HG03196 (cell line): ENCODE results near the gene CERK.

Experiments used
- ATAC-seq: cut with Tn5 transposase; IDR thresholded peaks from one replicate; pipeline ENCODE4 v1.9.1; 2021; ENCODE audit not compliant: unreplicated experiment

Gene CERK

DNA sequence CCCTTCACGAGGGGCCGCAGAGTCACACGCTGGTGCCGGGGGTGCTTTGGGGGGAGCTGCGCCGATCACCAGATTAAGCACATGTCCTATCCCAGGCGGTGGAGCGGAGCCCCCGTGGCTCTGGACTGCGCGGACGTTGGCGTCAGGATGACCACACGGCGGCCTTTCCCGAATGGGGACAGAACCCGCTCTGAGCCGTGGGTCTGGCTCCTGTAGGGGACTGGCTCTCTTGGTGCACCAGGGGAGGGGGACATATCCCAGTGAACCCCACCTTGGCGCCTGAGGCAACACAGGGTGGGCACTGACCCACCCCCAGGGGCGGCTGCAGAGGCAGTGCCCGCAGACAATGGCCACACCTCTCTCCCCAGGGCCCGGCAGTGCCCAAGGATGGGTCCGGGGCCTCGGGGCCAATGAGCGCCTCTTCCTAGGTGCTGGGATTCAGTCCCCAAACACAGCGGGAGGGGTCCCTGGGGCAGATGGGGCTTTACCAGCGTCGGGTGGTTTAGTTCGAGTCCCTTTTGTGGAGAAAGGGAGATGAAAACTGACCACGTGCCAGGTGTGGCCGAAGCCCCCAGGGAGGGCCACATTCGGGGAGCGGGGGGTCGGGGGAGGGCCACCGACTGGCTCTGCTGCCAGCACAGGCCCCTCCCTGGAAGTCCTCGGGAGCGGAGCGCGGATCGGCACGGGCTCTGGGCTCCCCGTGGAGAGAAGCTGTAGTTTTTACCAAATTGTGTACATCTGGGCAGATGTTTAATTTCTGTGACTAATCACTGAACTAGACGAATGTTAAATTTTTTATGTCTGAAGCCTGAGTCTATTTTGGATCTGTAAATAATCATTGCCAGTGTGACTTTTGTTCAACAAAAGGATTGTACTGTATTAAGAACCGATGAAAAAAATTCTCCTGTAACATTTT lies 59.0 kb downstream of the CERK start:
- ATAC-seq: no peak

DNA sequence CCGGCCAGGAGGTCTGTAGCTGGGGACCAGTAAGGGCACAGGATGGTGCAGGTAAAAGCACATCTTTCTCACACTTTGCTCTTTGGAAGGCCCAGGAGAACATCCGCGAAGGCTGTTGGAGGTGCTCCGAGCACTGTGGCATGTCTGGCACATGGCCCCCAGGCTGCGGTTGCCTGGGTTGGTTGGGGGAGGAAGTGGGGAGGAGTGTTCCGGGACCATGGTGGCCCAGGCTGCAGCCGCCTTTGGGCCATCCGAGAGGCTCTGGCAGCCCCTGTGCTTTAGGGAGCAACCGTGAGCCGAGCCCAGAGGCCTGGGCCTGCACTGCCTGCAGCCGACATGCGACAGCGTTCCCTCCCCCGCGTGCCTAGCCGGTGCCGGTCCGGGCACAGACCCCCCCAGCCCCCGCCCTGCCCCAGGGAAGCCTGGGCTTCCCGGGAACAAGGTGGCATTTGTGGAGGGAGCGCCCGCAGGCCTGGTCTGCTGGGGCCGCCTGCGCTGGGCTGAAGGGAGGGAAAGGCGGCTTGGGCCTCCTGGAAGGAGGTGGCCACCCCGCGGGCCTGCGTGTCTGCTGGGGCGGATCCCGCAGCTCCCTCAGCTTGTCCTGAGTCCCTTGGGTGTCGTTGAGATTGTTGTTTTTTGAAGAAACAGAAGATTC lies 59.9 kb downstream of the CERK start:
- no peak for ATAC-seq

DNA sequence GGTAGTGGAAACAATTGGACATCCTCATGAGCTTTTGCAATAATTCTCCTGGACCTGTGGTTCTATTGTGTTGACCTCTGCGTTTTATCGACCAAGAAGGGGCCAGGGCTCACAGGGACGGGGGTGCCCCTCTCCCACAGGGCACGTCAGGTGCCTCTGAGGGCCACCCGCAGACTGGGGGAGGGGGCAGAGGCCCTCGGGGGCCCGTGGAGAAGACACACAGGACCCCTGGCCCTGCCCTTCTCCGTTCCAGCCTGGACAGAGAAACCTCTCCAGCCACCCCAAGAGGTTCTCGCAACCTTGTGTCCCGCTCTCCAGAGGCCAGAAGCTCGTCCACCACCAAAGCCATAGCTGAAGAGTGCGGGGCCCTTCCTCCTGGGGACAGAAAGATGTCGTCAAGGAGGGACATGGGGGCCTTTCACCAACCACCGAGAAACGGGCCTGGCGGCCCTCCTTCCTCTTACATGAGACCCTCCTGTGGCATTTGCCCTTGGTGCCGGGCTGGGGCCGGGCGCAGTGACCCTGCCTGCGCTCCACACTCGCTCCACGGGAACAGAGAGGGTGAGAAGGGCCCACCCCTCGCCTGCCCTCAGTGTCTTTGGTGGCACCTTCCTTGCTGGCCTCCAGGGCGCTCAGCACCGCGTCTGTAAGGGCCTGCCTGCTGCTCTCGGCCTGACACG lies 60.6 kb downstream of the CERK start:
- no peak for ATAC-seq

- no peak for ATAC-seq
Observed at GRCh38 chr22:46676881-46677280, 61.2 kb downstream of the CERK start.

GRCh38 chr22:46676479-46676878 lies 61.6 kb downstream of the CERK start:
- ATAC-seq: no peak

- no peak for ATAC-seq
Observed at GRCh38 chr22:46675938-46676337, 62.1 kb downstream of the CERK start.

- no peak for ATAC-seq
Observed at GRCh38 chr22:46675479-46675878, 62.6 kb downstream of the CERK start.

- ATAC-seq: no peak
Observed at GRCh38 chr22:46674906-46675305, 63.1 kb downstream of the CERK start.

DNA sequence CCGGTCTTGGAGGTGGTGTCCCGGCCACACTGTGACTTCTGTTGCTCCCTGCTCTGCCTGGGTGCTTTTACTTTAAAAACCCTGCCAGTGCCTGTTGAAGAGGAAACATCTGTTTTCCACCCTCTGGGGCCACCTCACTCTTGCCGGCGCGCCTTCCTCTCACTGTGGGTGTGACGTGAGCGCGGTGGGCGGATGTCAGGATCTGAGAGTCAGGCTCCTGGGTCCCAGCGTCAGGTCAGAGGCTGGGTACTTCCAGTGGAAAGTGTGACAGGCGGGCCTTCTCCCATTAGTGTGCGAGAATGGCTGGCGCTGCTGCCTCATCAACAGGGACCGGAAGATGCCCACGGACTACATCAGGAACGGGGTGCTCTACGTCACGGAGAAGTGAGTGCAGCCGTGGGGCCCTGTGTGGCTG lies 63.7 kb downstream of the CERK start:
- ATAC-seq: no peak

GRCh38 chr22:46673662-46674236 lies 64.3 kb downstream of the CERK start:
- ATAC-seq: no peak

- ATAC-seq: no peak
Observed at GRCh38 chr22:46673205-46673604, 64.8 kb downstream of the CERK start.

- no peak for ATAC-seq
Observed at GRCh38 chr22:46672731-46673130, 65.3 kb downstream of the CERK start.

DNA sequence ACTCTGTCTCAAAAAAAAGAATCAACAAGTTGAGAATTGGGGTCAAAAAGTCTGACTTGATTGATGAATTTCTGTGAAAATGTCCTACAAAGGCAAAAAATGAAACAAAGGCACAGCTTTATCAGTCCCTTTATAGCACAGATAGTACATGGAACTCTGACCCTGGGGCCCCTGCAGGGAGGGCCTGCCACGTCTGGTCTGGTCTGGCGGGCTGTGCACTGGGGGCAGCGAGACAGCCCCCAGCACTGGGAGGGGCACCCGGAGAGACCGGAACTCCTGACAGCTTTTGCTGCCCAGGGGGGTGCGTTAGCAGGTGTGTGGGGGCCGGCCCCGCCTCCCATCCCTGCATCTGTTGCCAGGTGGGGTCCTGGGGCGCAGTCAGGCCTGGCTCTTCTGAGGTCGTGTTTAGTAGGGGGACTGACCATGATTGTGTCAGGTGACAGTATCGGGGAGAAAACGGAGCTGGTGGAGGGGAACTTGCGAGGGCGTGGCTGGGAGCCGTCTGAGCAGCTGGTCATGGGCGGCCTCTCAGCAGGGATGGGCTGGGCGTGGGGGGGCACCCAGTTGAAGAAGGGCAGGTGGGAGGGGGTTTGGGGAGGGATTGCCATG lies 66.1 kb downstream of the CERK start:
- ATAC-seq: no peak

DNA sequence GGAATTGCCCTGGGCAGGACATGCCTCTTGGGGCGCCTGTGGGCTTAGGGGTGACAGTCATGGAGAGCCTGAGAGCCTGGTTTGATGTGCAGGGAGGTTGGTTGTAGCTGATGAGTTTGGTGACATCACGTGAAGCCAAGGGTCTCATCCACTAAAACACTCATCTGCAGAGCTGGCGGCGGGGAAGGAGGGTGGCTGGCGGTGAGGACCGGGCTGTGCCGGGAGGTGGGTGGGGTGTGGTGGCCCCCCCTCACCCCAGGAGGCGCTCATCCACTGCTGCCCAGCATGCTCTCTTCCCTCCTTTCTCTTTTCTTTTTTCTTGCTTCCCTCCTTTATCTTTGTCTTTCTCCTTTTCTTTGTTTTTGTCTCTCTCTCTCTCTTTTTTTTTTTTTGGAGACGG lies 68.9 kb downstream of the CERK start:
- no peak for ATAC-seq

GRCh38 chr22:46668116-46668515 lies 69.9 kb downstream of the CERK start:
- no peak for ATAC-seq

DNA sequence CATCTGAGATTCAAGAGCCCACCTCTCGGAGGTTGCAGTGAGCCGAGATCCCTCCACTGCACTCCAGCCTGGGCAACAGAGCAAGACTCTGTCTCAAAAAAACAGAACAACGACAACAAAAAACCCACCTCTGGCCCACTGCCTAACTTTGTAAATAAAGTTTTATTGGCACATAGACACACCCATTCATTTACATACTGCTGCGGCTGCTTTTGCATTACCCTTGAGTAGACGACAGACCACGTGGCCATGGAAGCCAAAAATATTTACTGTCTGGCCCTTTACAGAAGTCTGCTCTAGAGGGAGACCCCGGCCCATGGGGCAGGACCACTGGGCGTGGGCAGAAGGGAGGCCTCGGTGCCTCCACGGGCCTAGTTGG lies 70.8 kb downstream of the CERK start:
- no peak for ATAC-seq

GRCh38 chr22:46666577-46667244 lies 71.3 kb downstream of the CERK start:
- ATAC-seq: no peak

DNA sequence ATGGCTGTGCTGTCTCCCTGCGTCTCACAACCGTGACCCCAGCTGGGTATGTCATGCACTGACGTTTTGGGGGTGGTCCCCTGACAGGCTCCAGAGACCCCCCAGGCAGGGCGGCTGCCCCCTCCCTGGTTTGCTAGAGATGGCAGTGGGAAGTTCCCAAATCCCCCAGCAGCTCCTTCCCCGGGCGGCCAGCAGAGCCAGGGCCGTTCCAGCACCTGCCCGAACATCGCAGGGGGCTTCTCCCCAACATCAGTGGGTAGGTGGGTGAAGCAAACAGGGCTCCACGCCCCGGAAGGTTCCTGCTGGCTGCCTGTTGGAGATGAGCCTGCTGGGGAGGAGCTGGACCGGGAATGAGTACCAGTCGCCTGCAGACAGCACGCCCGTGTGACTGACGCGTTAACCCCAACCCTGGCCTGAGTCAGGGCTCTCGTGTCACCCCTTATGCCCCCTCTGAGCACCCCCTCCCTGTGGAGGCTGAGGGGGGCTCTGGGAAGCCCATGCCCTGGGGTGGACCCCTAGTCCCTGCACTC lies 72.2 kb downstream of the CERK start:
- ATAC-seq: no peak

DNA sequence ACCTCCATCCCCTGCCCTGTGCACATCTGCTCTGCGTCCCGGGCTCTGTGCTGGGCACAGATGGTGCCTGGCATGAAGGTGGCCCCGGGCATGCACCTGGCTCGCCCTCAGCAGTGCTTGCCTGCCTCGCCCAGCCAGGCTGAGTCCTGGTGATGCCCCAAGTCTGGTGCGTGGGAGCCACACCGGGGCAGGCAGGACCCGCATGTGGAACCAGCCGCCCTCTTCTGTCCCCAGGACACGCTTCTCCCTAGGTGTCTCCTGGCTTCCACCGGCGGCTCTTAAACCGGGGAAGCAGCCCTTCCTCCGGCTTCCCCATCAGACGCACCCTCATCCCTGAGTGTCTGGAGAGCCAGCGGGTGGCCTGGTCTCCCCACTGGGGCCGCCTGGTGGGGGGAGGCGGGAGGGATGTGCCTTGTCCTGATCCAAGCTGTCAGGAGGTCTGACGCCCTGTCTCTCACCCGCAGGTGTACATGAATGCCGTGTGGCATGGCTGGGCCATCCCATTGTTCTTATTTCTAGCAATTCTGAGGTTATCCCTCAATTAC lies 72.8 kb downstream of the CERK start:
- ATAC-seq: no peak

GRCh38 chr22:46664301-46664855 lies 73.7 kb downstream of the CERK start:
- ATAC-seq: no peak
